Panc1 (cell line): ENCODE measurements around the gene NR4A3.

Experiments used
- TCF7L2 ChIP-seq: IDR thresholded peaks from 2 replicates; pipeline ENCODE4 v1.6.1; 2011; ENCODE audit warnings: mild to moderate bottlenecking, low read depth, low read length, inconsistent platforms
- TF ChIP-seq, protein P1 (sequence below): fragments of 450-650 bp; IDR thresholded peaks from 2 replicates; pipeline ENCODE4 v1.5.1; 2017; ENCODE audit warnings: mild to moderate bottlenecking

DNA sequence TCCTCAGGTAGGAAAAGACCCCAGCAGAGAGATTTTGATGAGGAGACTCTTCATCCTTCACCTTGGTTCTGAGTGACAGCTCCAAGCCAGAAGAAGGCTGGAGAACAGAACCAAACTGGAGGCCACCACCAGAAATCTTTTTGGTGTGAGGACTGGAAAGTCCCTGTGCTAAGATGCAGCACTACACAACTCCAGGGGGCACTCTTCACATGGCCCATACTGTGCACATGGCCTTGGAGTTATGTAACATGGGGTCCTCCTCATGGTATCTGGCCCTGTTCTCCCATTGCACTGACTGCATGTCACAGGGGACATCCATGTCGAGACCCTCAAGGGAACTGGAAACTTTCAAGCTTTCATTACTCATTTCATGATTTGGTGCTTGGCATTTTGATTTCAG lies 67.4 kb downstream of the NR4A3 start:
- no peak for TF ChIP-seq TCF7L2
- TF ChIP-seq, protein P1, sequence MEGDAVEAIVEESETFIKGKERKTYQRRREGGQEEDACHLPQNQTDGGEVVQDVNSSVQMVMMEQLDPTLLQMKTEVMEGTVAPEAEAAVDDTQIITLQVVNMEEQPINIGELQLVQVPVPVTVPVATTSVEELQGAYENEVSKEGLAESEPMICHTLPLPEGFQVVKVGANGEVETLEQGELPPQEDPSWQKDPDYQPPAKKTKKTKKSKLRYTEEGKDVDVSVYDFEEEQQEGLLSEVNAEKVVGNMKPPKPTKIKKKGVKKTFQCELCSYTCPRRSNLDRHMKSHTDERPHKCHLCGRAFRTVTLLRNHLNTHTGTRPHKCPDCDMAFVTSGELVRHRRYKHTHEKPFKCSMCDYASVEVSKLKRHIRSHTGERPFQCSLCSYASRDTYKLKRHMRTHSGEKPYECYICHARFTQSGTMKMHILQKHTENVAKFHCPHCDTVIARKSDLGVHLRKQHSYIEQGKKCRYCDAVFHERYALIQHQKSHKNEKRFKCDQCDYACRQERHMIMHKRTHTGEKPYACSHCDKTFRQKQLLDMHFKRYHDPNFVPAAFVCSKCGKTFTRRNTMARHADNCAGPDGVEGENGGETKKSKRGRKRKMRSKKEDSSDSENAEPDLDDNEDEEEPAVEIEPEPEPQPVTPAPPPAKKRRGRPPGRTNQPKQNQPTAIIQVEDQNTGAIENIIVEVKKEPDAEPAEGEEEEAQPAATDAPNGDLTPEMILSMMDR, result no peak
